Fibroblast of lung (primary cell): ENCODE results near the gene IGF1R. TPM values are rescaled to one million over a fixed set of nuclear protein-coding genes. Genes with fewer than 3 reads are reported as not detected.

ENCODE experiments used
- DNase-seq, 2 donors: peaks; one replicate each; pipeline versions ENCODE4 v3.0.0 to v3.0.0-alpha.2; 2010; ENCODE audit warnings: low read depth in 2 of 2
- H2AFZ ChIP-seq: 2 replicates; pipeline ENCODE4 v1.5.1; 2012; ENCODE audit warnings: low read length, control low read depth, inconsistent platforms
- H3K27ac ChIP-seq: 2 replicates; pipeline ENCODE4 v1.5.1; 2011; ENCODE audit warnings: low read length, control low read depth; ENCODE audit not compliant: insufficient read depth
- H3K27me3 ChIP-seq: 2 replicates; pipeline ENCODE4 v1.5.1; 2011; ENCODE audit warnings: mild to moderate bottlenecking, low read length; ENCODE audit not compliant: control insufficient read depth, insufficient read depth
- H3K36me3 ChIP-seq: 2 replicates; pipeline ENCODE4 v1.5.1; 2011; ENCODE audit warnings: low read length; ENCODE audit not compliant: control insufficient read depth, insufficient read depth
- H3K4me1 ChIP-seq: 2 replicates; pipeline ENCODE4 v1.5.1; 2011; ENCODE audit warnings: low read length; ENCODE audit not compliant: control insufficient read depth, insufficient read depth; ENCODE audit errors: extremely low read depth
- H3K4me2 ChIP-seq: 2 replicates; pipeline ENCODE4 v1.5.1; 2011; ENCODE audit warnings: low read length, control low read depth; ENCODE audit not compliant: insufficient read depth; ENCODE audit errors: extremely low read depth
- H3K4me3 ChIP-seq, 4 experiments: fragments of 200-600 bp in 1 of 4; sonication (generic) in 1 of 4; replicated peaks in 1 of 4; 2 replicates each; pipeline ENCODE4 v1.5.1; 2011 to 2016; ENCODE audit warnings: low read length in 4 of 4, low read depth in 3 of 4, mild to moderate bottlenecking in 3 of 4, control low read depth in 2 of 4, inconsistent platforms in 1 of 4, mixed read lengths in 1 of 4; ENCODE audit not compliant: insufficient read depth in 1 of 4; ENCODE audit errors: control extremely low read depth in 1 of 4
- H3K79me2 ChIP-seq: 2 replicates; pipeline ENCODE4 v1.5.1; 2012; ENCODE audit warnings: mild to moderate bottlenecking, low read length, inconsistent platforms; ENCODE audit not compliant: control insufficient read depth, insufficient read depth
- H3K9ac ChIP-seq: 2 replicates; pipeline ENCODE4 v1.5.1; 2011; ENCODE audit warnings: mild to moderate bottlenecking, low read length, control low read depth; ENCODE audit not compliant: insufficient read depth
- H3K9me3 ChIP-seq: 2 replicates; pipeline ENCODE4 v1.5.1; 2012; ENCODE audit warnings: low read depth, low read length; ENCODE audit not compliant: control insufficient read depth, insufficient read depth
- H4K20me1 ChIP-seq: 2 replicates; pipeline ENCODE4 v1.5.1; 2011; ENCODE audit warnings: low read length; ENCODE audit not compliant: control insufficient read depth, insufficient read depth; ENCODE audit errors: extremely low read depth
- EZH2 ChIP-seq: IDR thresholded peaks from 2 replicates; pipeline ENCODE4 v1.5.1; 2012; ENCODE audit warnings: low read length, control low read depth, mild to moderate bottlenecking; ENCODE audit errors: missing control alignments
- polyA plus RNA-seq, 2 donors: library from polyadenylated mRNA; depleted of rRNA in 1 of 2; stranded (reverse) in 1 of 2; unstranded in 1 of 2; fragments of >200 nt; gene quantifications; 2 replicates each; pipeline ENCODE4 v1.2.1, GENCODE V29; 2011 to 2012; ENCODE audit warnings: missing spikeins in 1 of 2
- total RNA-seq: library from RNA; depleted of rRNA; stranded (reverse); fragments of >200 nt; gene quantifications from 2 replicates; pipeline ENCODE4 v1.2.1, GENCODE V29; 2014
- TF ChIP-seq, protein P1 (sequence below), 2 donors: IDR thresholded peaks in 1 of 2; conservative IDR thresholded peaks in 1 of 2; 1 replicate in 1 of 2; 2 replicates in 1 of 2; pipeline ENCODE4 v1.5.1; 2011 to 2012; ENCODE audit warnings: low read length in 2 of 2, control low read depth in 1 of 2, inconsistent platforms in 1 of 2, low read depth in 1 of 2, mild to moderate bottlenecking in 1 of 2

IGF1R gene
- total and polyA plus RNA-seq, 2 donors (not counting 1 experiment from before 2014, with no cell fraction given), result 14.6 to 28.6 TPM

- TF ChIP-seq, protein P1, sequence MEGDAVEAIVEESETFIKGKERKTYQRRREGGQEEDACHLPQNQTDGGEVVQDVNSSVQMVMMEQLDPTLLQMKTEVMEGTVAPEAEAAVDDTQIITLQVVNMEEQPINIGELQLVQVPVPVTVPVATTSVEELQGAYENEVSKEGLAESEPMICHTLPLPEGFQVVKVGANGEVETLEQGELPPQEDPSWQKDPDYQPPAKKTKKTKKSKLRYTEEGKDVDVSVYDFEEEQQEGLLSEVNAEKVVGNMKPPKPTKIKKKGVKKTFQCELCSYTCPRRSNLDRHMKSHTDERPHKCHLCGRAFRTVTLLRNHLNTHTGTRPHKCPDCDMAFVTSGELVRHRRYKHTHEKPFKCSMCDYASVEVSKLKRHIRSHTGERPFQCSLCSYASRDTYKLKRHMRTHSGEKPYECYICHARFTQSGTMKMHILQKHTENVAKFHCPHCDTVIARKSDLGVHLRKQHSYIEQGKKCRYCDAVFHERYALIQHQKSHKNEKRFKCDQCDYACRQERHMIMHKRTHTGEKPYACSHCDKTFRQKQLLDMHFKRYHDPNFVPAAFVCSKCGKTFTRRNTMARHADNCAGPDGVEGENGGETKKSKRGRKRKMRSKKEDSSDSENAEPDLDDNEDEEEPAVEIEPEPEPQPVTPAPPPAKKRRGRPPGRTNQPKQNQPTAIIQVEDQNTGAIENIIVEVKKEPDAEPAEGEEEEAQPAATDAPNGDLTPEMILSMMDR (conservative IDR thresholded peaks at IDR 0.05 in 1 of 2, IDR thresholded peaks at IDR 0.05 in 1 of 2; ENCODE audit: low read depth in 1 of 2, low read length in 2 of 2), result no peak
- TF ChIP-seq EZH2, result no peak
- H3K9ac ChIP-seq, result no peak overlapping the region
- H2AFZ ChIP-seq, result no peak overlapping the region
- no peaks in the 10 kb centered on the region for H3K9me3 ChIP-seq
- no peak overlapping the region for H3K27ac ChIP-seq
- H3K36me3 ChIP-seq, result peaks cover 5% of the 10 kb centered on the region
- DNase-seq, result no peak
- H3K4me1 ChIP-seq, result peaks cover 5% of the 10 kb centered on the region
- H3K79me2 ChIP-seq, result peaks cover 65% of the 10 kb centered on the region
- no peaks in the 10 kb centered on the region for H3K27me3 ChIP-seq
- H3K4me3 ChIP-seq, result no peak overlapping the region
- H4K20me1 ChIP-seq, result peaks cover 3% of the 10 kb centered on the region
- peak overlapping the region; percentile 48 for H3K4me2 ChIP-seq
Measured at GRCh38 chr15:98703126-98703685, 54.9 kb downstream of the IGF1R start.

DNA sequence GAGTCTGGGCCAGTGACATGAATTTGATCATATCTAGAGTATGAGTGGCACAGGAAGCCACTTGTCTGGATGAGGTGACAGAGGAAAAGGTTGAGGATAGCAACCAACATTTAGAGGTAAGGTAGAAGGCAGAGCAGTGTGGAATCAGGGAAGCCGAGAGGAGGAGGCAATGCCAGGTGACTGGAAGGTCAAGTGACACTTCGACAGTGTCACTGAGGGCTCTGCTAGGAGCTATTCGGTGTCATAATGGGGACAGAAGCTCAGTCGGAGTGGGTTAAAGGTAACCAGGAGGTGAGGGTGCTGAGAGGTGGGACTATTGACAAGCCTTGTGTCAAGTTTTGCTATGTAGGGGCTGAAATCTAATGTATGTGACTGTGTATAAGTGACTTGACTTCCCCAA is 56.7 kb downstream of the IGF1R start:
- H3K79me2 ChIP-seq, result peaks cover 63% of the 10 kb centered on the region
- H3K9me3 ChIP-seq, result no peaks in the 10 kb centered on the region
- H3K36me3 ChIP-seq, result peaks cover 5% of the 10 kb centered on the region
- no peak overlapping the region for H2AFZ ChIP-seq
- H4K20me1 ChIP-seq, result peaks cover 3% of the 10 kb centered on the region
- TF ChIP-seq EZH2, result no peak
- TF ChIP-seq, protein P1 (conservative IDR thresholded peaks at IDR 0.05 in 1 of 2, IDR thresholded peaks at IDR 0.05 in 1 of 2; ENCODE audit: low read depth in 1 of 2, low read length in 2 of 2), result no peak
- H3K9ac ChIP-seq, result no peak overlapping the region
- H3K27me3 ChIP-seq, result no peaks in the 10 kb centered on the region
- peaks cover 5% of the 10 kb centered on the region for H3K4me1 ChIP-seq
- no peak overlapping the region for H3K4me3 ChIP-seq
- no peak overlapping the region for H3K4me2 ChIP-seq
- H3K27ac ChIP-seq, result no peak overlapping the region
- no peak for DNase-seq

DNA sequence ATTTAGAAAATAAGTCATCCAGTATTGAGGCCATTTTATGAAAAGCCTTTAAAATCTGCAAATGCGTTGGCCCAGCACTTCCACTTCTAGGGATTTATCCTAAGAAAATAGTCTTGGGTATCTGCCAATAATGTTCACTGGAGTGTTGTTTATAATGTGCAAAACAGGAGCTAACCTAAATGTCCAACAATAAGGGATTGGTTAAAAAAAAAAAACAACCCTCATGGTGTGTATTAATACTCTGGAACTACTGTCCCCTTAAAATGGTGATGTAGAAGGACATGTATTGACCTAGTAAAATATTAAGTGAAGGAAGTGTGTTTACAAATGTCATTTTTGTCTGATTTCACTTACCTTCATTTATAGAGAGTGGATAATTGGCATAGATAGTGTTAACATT is 58.0 kb downstream of the IGF1R start:
- Histone ChIP-seq H3K27ac (no peak overlapping the region), H3K79me2 (peaks cover 64% of the 10 kb centered on the region), H2AFZ (no peak overlapping the region), H4K20me1 (peaks cover 3% of the 10 kb centered on the region), H3K4me2 (no peak overlapping the region), H3K9ac (no peak overlapping the region), H3K27me3 (no peaks in the 10 kb centered on the region), H3K4me3 (no peak overlapping the region), H3K36me3 (peaks cover 5% of the 10 kb centered on the region), H3K9me3 (no peaks in the 10 kb centered on the region), H3K4me1 (peaks cover 5% of the 10 kb centered on the region)
- TF ChIP-seq, protein P1 (conservative IDR thresholded peaks at IDR 0.05 in 1 of 2, IDR thresholded peaks at IDR 0.05 in 1 of 2; ENCODE audit: low read depth in 1 of 2, low read length in 2 of 2), result no peak
- TF ChIP-seq EZH2, result no peak
- DNase-seq, result peak in 1 of 2 donors; percentile 34
